SW 1271 (cell line): ENCODE data around the gene GLIS1.

Experiments used
- DNase-seq, 2 experiments: peaks; one replicate each; lab custom pipeline; 2025; lab: John Stamatoyannopoulos, UW

GLIS1 gene

GRCh38 chr1:53617851-53618499 lies 121.0 kb downstream of the GLIS1 start:
- no peak for DNase-seq

- no peak for DNase-seq
These were observed 121.6 kb downstream of the GLIS1 start for GRCh38 chr1:53617382-53617781.

- no peak for DNase-seq
These were observed 122.0 kb downstream of the GLIS1 start for GRCh38 chr1:53616927-53617326.

DNA sequence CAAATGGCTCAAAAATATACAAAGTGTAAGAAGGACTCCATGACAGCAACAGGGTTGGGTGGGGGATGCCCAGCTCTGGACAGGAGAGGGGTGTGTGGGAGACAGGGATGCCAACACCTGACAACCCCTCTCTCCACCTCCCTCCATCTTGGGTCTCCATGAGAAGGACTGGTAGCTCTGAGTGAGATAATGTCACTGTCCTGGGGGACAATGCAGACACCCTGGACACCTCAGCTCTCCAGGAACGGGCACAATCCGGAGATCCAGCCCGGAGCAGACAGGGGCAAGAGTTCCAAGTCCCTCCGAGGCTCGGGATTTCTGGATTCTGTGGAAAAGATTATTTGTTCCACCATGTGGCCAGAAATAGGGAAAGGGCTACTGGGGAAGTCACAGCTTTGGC lies 122.5 kb downstream of the GLIS1 start:
- no peak for DNase-seq

DNA sequence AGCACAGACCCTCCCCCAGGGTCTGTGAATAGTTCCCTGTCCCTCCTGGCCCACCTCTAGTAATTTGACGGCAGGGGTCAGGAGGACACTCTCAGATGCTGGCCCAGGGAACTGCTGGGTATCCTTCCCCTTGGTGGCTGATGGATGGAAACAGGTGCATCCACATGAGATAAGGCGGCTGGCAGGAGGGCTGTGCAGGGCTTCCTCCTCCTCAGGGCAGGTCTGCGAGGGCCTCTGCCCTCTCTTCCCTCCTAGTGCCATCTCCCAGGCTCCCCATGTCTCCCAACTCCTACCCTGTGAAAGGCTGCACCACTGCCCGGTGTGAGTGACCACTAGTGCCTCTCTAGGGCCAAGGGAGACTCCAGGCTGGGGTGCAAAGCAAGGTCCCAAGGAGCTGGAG lies 123.9 kb downstream of the GLIS1 start:
- DNase-seq: no peak

- no peak for DNase-seq
These were observed 124.5 kb downstream of the GLIS1 start for GRCh38 chr1:53614231-53615021.

GRCh38 chr1:53608676-53609075 lies 130.3 kb downstream of the GLIS1 start:
- no peak for DNase-seq

GRCh38 chr1:53608071-53608470 lies 130.9 kb downstream of the GLIS1 start:
- no peak for DNase-seq

DNA sequence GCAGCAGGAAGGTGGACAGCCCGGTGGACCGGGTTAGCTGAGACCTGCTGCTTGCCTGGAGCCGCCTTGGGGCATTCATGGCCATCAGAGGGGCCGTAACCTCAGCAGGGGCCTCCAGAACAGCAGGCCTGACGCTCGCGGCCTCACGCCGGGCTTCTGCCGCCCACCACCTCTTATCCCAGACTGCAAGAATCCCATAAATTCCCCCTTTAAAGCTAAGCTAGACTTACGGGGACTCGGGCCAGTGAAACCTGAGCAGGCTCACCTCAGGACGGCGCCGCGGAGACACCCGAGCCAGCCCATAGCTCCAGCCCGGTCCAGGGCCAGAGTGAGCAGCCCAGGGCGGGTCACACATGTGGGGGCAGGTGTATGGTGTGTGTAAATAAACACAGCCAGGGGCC lies 132.3 kb downstream of the GLIS1 start:
- no peak for DNase-seq

DNA sequence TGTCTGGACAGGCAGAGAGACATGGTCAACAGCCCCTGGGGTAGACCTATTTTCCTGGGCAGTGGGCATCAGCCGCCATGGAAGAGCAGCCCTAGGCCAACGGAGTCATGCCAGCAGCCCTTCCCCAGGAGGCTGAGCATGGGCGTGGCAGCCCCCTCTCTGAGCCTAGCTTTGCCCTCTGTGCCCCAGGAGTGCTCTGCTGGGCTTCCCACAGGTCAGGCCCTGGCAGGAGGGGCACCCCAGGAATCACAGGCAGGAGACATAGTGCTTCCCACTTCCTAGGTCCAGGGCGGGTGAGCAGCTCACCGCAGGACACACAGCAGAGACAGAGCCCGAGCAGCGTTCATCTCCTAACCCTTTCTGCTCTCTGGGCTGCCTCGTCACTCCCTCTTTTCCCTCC lies 132.8 kb downstream of the GLIS1 start:
- no peak for DNase-seq

GRCh38 chr1:53605181-53605580 lies 133.8 kb downstream of the GLIS1 start:
- DNase-seq: no peak

GRCh38 chr1:53604291-53604919 lies 134.6 kb downstream of the GLIS1 start:
- DNase-seq: no peak

DNA sequence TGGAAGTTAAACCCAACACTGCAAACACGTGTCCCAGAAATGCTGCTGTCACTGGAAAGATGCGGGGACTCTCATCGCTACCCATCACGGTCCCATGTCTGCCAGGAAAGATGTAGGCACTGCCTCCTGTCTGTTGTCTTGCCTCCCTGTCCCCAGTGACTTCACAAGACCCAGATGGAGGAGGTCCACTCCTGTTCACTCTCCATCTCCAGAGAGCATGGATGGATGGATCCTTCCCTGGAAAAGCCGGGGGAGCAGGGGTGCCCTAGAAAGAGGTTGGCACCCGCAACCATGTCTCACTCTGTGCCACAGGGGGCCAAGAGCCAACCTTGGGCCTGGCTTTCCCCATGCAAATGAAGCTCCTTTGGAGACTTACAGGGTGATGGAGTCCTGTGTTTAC lies 135.5 kb downstream of the GLIS1 start:
- no peak for DNase-seq

GRCh38 chr1:53601867-53602775 lies 136.8 kb downstream of the GLIS1 start:
- no peak for DNase-seq

GRCh38 chr1:53601031-53601745 lies 137.8 kb downstream of the GLIS1 start:
- DNase-seq: no peak

GRCh38 chr1:53600561-53600960 lies 138.4 kb downstream of the GLIS1 start:
- no peak for DNase-seq

GRCh38 chr1:53600001-53600400 lies 139.0 kb downstream of the GLIS1 start:
- DNase-seq: no peak

DNA sequence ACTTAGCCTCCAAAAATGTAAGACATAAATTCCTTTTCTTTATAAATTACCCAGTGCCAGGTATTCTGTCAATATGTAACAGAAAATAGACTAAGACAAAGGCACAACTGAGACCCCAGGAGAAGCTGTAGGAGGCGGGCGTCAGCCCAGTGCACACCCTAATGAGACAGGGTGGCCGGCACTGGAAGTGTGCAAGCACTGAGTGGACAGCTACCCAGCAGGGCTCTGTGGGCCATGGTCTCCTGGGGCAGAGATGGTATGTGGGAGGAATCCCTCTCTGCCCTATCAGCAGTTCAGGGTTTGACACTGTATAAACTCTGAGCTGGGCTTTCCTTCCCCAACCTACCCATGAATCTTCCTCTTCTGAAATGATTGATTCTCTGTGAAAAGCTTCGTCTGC lies 139.5 kb downstream of the GLIS1 start:
- DNase-seq: no peak

DNA sequence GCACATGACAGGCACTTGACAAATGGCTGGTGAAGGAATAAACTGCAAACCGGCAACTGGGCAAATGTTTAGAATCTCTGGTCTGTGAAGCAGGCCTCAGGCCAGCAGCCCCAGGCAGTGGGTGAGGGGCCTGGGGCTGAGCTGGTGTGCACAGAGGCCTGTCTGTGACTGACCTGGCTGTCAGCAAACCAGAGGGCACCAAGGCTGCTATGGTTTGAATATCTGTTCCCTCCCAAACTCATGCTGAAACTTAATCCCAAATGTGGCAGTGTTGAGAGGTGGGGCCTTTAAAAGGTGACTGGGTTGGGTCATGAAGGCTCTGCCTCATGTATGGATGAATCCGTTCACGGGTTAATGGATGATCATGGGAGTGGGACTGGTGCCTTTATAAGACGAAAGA lies 140.0 kb downstream of the GLIS1 start:
- DNase-seq: no peak

GRCh38 chr1:53595906-53596305 lies 143.1 kb downstream of the GLIS1 start:
- no peak for DNase-seq

- no peak for DNase-seq
These were observed 144.4 kb downstream of the GLIS1 start for GRCh38 chr1:53594391-53595180.
